Measurements from ENCODE around the gene TCP10L.
"Not testable (repeated sequence)": the region's sequence is repeated elsewhere in the genome, so short reads cannot be mapped to it uniquely, and the experiment has no call there.

Gene TCP10L

DNA sequence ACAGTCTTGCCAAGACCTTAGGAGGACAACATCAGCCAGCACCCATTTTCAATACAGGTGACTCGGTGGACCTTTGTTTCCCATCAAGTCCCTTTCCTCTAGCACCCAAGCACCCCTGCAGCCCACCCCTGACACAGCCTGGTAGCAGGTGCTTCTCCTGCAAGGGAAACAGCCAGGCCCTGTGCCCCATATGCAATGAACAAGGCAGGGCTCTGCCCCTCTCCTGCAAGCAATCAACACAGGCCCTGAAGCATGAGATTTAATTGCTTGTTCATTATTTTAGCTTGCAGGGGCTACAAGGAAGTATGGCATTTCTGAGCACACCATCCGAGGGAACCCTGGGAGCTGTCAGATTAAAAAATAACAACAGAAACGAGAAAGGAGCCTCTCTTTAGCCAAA is 35.4 kb downstream of the TCP10L start:
- no peak overlapping the region for H3K4me3 Mint-ChIP-seq
- H3K9me3 Mint-ChIP-seq (ENCODE audit: low read depth): no peaks in the 10 kb centered on the region
- no peaks in the 10 kb centered on the region for H3K27me3 Mint-ChIP-seq
- no peak overlapping the region for H3K27ac Mint-ChIP-seq
- peaks cover 1% of the 10 kb centered on the region for H3K4me1 Mint-ChIP-seq (ENCODE audit: low read depth)
- peaks cover 2% of the 10 kb centered on the region for H3K36me3 Mint-ChIP-seq

DNA sequence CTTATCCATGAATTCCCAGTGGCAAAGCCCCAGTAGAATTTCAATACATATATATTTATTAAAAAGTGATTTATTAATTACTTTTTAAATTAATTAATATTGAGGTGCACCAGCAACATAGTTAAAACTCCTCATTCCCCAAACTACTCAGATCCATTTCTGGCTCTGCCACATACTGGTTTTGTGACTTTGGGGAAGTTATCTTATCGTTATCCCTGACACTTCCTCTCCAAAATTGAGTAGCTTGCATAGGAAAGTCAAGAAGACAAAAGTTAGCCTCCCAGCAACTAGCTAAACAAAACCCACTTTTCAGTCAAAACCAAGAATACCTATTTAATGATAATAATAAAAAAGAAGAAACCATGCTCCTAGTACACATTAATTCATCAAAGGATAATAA is 35.9 kb downstream of the TCP10L start:
- H3K4me3 Mint-ChIP-seq: no peak overlapping the region
- H3K4me1 Mint-ChIP-seq (ENCODE audit: low read depth): no peaks in the 10 kb centered on the region
- H3K36me3 Mint-ChIP-seq: peaks cover 2% of the 10 kb centered on the region
- H3K9me3 Mint-ChIP-seq (ENCODE audit: low read depth): no peaks in the 10 kb centered on the region
- H3K27me3 Mint-ChIP-seq: no peaks in the 10 kb centered on the region
- H3K27ac Mint-ChIP-seq: no peak overlapping the region

DNA sequence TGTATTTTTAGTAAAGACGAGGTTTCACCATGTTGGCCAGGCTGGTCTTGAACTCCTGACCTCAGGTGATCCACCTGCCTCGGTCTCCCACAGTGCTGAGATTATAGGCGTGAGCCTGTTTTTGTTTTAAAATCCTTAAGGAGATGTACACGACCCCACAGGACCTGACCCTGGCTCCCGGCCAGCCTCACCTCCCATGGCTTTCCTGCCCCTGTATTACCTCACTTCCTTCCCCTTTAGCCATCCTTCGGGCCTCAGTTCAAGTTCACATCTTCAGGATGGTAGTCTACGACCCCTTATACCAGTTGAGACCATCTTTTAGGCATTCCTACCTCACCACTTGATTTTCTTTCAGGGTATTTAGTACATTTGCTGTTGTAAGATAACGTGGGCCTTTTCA is 36.3 kb downstream of the TCP10L start:
- no peaks in the 10 kb centered on the region for H3K9me3 Mint-ChIP-seq (ENCODE audit: low read depth)
- no peak overlapping the region for H3K4me3 Mint-ChIP-seq
- peaks cover 2% of the 10 kb centered on the region for H3K36me3 Mint-ChIP-seq
- no peaks in the 10 kb centered on the region for H3K4me1 Mint-ChIP-seq (ENCODE audit: low read depth)
- no peak overlapping the region for H3K27ac Mint-ChIP-seq
- no peaks in the 10 kb centered on the region for H3K27me3 Mint-ChIP-seq

DNA sequence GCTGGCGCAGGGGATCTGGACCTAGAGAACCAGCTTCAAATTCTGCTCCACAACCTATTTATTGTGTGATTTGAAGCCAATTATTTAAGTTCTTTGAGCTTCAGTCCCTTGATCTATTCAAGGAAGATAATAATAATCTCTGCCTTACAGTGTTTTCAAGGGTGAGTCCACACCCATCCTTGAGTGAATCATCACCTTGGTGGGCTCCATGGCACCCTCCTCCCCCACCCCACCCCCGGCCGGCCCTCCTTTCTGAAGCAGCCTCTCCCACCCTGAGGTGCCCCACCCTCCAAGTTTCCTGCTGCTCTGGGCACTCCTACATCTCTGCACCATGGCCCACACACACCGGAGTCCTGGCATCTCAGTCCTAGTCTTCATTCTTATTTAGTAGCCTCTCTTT is 38.3 kb downstream of the TCP10L start:
- H3K4me3 Mint-ChIP-seq: no peak overlapping the region
- H3K9me3 Mint-ChIP-seq (ENCODE audit: low read depth): no peaks in the 10 kb centered on the region
- no peak overlapping the region for H3K27ac Mint-ChIP-seq
- peaks cover 2% of the 10 kb centered on the region for H3K36me3 Mint-ChIP-seq
- H3K27me3 Mint-ChIP-seq: no peaks in the 10 kb centered on the region
- H3K4me1 Mint-ChIP-seq (ENCODE audit: low read depth): no peaks in the 10 kb centered on the region

DNA sequence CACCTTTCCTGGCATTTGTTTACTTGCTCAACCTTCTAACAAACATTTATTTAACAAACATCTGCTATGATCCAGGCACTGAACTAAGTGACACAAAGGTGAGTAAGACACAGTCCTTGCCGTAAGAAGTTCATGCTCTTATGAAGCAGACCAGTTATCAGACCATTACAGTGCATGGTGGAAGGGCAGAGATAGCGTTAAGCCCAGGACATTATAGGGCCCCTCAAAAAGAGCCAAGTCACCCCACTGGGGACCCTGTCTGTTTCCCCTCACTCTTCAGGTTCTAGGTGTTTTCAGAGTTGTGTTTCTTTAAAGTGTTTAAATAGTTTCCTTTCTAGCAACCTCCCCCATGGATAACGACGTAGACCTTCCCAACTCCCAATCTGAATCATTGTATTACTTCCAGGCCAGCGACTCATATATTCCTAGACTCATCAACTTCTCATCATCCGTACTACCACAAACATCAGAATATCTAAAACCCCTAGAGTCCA is 39.3 kb downstream of the TCP10L start:
- Mint-ChIP-seq H3K36me3 (peaks cover 2% of the 10 kb centered on the region), H3K4me3 (no peak overlapping the region), H3K27ac (no peak overlapping the region), H3K4me1 (ENCODE audit: low read depth) (no peaks in the 10 kb centered on the region), H3K27me3 (no peaks in the 10 kb centered on the region), H3K9me3 (ENCODE audit: low read depth) (no peaks in the 10 kb centered on the region)

DNA sequence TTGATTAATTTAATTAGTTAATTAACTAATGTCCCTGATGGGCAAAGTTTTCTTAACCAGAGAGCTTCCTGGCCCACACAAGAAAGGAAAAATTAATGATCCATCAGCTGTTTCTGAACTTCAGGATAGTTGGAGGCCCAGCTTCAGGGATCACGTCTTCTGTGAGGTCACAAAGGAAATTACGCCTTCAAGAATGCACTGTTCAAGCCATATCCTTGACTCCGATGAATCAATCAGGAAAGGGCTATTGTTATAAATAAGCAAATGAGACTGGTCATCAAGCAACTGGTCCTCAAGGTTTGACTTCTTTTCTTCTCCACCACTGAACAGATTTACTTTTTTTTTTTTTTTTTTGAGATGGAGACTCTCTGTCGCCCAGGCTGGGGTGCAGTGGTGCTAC is 40.6 kb downstream of the TCP10L start:
- Mint-ChIP-seq H3K27ac (no peak overlapping the region), H3K36me3 (peaks cover 4% of the 10 kb centered on the region), H3K4me1 (ENCODE audit: low read depth) (no peaks in the 10 kb centered on the region), H3K4me3 (no peak overlapping the region), H3K27me3 (no peaks in the 10 kb centered on the region), H3K9me3 (ENCODE audit: low read depth) (no peaks in the 10 kb centered on the region)

DNA sequence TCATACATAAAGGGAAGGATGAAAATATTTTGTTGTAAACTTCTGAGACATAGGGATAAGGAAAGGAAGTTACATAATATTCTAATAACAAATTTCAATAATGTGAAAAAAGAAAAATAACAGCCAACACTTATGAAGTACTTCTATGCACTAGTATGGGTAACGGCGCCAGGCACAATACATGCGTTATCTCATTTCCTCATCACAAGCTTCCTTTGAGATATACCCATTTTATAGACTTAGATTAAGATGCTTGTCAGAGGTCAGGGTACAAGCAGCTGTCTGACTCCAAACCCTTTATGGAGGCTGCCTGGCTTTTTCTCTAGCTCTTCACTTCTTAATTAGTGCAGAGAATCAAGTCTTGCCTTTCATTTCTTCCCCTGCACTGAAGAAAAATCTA is 41.3 kb downstream of the TCP10L start:
- Mint-ChIP-seq H3K4me3 (no peak overlapping the region), H3K4me1 (ENCODE audit: low read depth) (peaks cover 5% of the 10 kb centered on the region), H3K27me3 (no peaks in the 10 kb centered on the region), H3K27ac (no peak overlapping the region), H3K9me3 (ENCODE audit: low read depth) (no peaks in the 10 kb centered on the region), H3K36me3 (peaks cover 4% of the 10 kb centered on the region)

DNA sequence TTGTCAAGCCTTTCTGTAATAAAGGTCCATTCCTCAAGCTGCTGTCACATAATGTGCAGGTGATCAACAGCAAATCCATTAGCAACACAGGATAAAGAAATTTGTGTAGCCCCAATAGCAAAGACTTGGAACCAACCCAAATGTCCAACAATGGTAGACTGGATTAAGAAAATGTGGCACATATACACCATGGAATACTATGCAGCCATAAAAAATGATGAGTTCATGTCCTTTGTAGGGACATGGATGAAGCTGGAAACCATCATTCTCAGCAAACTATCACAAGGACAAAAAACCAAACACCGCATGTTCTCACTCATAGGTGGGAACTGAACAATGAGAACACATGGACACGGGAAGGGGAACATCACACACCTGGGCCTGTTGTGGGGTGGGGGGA is 42.3 kb downstream of the TCP10L start:
- not testable (repeated sequence) for H3K27me3 Mint-ChIP-seq, H3K4me3 Mint-ChIP-seq, H3K36me3 Mint-ChIP-seq

DNA sequence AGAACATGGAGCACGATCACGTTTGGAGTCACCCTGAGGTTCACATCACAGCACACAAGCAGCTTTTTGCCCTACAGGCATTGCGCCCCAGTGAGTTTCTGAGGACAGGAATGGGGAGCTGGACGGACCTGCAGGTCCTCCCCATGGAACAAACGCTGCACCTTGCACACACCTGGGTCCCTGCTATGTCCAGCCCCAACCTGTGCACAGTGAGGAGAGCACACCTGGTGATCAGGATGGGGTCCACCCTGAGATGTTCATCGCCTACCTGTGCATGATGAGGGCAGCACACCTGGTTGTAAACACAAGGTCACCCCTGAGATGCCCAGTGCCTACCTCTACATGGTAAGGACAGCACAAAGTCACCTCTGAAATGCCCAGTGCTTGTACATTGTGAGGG is 45.9 kb downstream of the TCP10L start:
- peaks cover 2% of the 10 kb centered on the region for H3K36me3 Mint-ChIP-seq
- H3K27ac Mint-ChIP-seq: no peak overlapping the region
- no peaks in the 10 kb centered on the region for H3K9me3 Mint-ChIP-seq (ENCODE audit: low read depth)
- no peak overlapping the region for H3K4me3 Mint-ChIP-seq
- H3K27me3 Mint-ChIP-seq: no peaks in the 10 kb centered on the region
- peaks cover 22% of the 10 kb centered on the region for H3K4me1 Mint-ChIP-seq (ENCODE audit: low read depth)

More for the DNA sequence above, 42.3 kb downstream of the TCP10L start:
- not testable (repeated sequence) for H3K27ac Mint-ChIP-seq; H3K9me3 Mint-ChIP-seq (ENCODE audit: low read depth)
- peaks cover 11% of the 10 kb centered on the region for H3K4me1 Mint-ChIP-seq (ENCODE audit: low read depth)

DNA sequence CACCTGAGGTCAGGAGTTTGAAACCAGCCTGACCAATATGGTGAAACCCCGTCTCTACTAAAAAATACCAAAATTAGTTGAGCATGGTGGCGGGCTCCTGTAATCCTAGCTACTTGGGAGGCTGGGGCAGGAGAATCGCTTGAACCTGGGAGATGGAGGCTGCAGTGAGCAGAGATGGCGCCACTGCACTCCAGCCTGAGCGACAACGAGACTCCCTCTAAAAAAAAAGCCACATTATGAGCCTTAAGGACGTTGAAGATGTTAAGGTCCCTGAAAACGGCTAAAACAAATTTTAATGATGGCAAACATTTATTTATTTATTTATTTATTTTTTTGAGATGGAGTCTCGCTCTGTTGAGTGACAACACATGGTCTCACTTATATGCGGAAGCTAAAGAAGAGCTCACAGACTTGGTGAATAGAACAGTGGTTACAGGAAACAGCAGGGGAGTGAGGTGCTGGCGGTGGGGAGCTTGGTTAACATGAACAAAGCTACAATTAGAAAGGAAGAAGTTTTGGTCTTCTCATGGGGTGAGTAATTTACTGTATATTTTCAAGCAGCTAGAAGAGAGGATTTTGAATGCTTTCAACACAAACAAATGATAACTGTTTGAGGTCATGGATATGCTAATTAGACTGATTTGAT is 47.1 kb downstream of the TCP10L start:
- Mint-ChIP-seq H3K4me3 (peak overlapping the region; percentile 62), H3K27ac (peak overlapping the region; percentile 90), H3K27me3 (no peaks in the 10 kb centered on the region), H3K4me1 (ENCODE audit: low read depth) (peaks cover 22% of the 10 kb centered on the region), H3K36me3 (peaks cover 2% of the 10 kb centered on the region), H3K9me3 (ENCODE audit: low read depth) (no peaks in the 10 kb centered on the region)

DNA sequence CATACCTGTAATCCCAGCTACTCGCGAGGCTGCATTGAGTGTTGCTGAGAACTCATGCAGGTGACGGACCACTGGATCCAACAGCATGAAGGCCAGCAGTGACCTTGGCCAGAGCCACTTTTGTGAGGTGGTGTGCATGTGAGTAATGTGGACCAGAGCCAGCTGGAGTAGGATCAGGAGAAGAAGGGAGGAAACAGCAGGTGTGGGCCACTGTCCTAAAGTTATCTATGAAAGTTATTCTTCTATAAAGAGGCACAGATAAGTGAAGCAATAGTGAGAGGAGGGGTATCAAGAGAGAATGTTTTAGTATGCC is 47.8 kb downstream of the TCP10L start:
- peaks cover 22% of the 10 kb centered on the region for H3K4me1 Mint-ChIP-seq (ENCODE audit: low read depth)
- H3K27ac Mint-ChIP-seq: peak overlapping the region; percentile 30
- H3K27me3 Mint-ChIP-seq: no peaks in the 10 kb centered on the region
- H3K36me3 Mint-ChIP-seq: peaks cover 2% of the 10 kb centered on the region
- H3K4me3 Mint-ChIP-seq: peak overlapping the region; percentile 55
- no peaks in the 10 kb centered on the region for H3K9me3 Mint-ChIP-seq (ENCODE audit: low read depth)

DNA sequence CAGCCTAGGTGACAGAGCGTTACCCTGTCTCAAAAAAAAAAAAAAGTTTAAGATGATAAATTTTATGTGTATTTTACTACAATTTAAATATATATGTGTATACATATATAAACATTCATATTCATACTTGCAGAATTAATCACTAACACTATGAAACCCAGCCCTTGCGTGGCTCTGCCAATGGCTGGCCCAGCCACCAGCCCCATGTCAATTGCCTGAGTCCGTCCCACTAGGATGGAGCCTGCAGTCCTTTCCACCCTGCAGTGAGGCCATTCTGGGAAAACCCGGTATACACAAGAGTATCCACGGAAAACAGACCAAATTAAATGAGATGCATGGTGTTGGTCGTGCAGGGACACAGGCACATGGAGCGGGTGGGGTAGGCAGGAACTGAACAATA is 49.7 kb downstream of the TCP10L start:
- Mint-ChIP-seq H3K4me3 (no peak overlapping the region), H3K4me1 (ENCODE audit: low read depth) (peaks cover 22% of the 10 kb centered on the region), H3K27me3 (no peaks in the 10 kb centered on the region), H3K36me3 (peaks cover 4% of the 10 kb centered on the region), H3K27ac (no peak overlapping the region), H3K9me3 (ENCODE audit: low read depth) (no peaks in the 10 kb centered on the region)

DNA sequence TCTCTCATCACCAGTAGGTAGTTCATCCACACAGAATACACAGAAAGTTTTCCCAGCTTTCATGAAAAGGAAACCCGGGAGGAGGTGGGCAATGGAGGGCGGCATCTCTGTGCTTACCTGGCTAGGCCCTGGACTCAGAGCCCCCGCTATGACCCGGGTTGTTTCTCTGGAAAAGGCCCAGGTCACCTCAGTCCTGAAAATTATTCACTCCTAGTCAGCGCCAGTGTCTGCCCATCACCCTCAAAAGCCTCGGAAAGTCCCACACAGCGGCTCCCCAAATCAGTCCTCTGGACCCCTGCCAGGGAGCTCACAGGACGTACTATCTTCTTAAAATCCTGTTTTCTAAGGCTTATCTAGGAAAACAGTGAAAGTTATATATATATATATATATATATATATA is 51.2 kb downstream of the TCP10L start:
- Mint-ChIP-seq H3K9me3 (ENCODE audit: low read depth) (no peaks in the 10 kb centered on the region), H3K27me3 (no peaks in the 10 kb centered on the region), H3K4me3 (no peak overlapping the region), H3K4me1 (ENCODE audit: low read depth) (peaks cover 19% of the 10 kb centered on the region), H3K27ac (no peak overlapping the region), H3K36me3 (peaks cover 6% of the 10 kb centered on the region)

DNA sequence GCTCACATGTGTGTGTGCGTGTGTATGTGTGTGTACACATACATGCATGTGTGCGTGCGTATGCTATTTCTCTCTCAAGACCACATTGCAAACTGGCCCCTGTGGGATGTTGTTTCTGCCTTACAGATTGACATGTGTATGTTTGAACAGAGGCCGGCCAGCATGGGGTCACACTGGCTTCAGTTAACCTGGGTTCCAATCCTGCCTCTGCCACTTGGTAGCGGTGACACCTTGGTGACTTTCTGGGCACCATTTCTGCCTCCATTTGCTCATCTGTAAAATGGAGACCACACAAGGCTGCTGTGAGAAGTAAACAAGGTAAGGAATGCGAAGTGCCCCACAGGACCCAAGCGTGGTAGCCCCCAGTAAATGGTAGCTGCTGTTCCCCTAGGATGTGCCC is 51.7 kb downstream of the TCP10L start:
- Mint-ChIP-seq H3K9me3 (ENCODE audit: low read depth) (no peaks in the 10 kb centered on the region), H3K27me3 (no peaks in the 10 kb centered on the region), H3K27ac (no peak overlapping the region), H3K4me1 (ENCODE audit: low read depth) (peaks cover 14% of the 10 kb centered on the region), H3K4me3 (no peak overlapping the region), H3K36me3 (peaks cover 6% of the 10 kb centered on the region)

DNA sequence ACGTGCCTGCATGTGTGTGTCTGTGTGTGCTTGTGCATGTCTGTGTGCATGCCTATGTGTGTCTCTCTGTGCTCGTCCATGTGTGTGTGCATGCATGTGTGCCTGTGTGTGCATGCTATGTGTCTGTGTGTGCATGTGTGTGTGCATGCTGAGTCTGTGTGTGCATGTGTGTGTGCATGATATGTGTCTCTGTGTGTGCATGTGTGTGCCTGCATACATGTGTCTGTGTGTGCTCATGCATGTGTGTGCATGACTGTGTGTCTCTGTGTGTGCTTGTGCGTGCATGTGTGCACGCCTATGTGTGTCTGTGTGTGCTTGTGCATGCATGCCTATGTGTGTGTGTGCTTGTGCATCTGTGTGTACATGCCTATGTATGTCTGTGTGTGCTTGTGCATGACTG is 52.3 kb downstream of the TCP10L start:
- Mint-ChIP-seq H3K9me3 (ENCODE audit: low read depth) (no peaks in the 10 kb centered on the region), H3K4me3 (no peak overlapping the region), H3K4me1 (ENCODE audit: low read depth) (peaks cover 11% of the 10 kb centered on the region), H3K36me3 (peaks cover 6% of the 10 kb centered on the region), H3K27me3 (no peaks in the 10 kb centered on the region), H3K27ac (no peak overlapping the region)

DNA sequence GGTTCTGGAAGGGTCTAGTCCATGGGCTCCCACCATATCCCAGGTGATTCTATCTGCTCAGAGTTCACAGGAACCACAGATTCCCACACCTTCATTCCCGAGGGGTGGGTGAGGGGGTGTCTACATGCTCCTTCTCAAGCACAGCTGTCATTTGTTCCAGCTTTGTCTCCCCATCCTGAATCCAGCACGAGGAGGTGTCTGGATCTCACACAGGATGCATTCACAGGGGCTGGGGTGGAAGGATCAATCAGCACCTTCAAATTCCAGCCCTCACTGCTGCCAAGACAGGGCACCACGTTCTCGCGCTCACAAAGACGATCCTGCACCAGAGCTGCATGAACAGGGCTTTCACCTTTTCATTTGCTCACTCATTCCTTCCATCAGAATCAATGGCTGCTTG is 52.7 kb downstream of the TCP10L start:
- H3K27ac Mint-ChIP-seq: no peak overlapping the region
- H3K9me3 Mint-ChIP-seq (ENCODE audit: low read depth): peaks cover 2% of the 10 kb centered on the region
- H3K36me3 Mint-ChIP-seq: peaks cover 6% of the 10 kb centered on the region
- H3K4me3 Mint-ChIP-seq: no peak overlapping the region
- H3K27me3 Mint-ChIP-seq: no peaks in the 10 kb centered on the region
- peaks cover 11% of the 10 kb centered on the region for H3K4me1 Mint-ChIP-seq (ENCODE audit: low read depth)

Measured in activated naive CD8-positive, alpha-beta T cell (primary cell).